NCI-H1417 treated with DMSO at 0.1 percent for 48 hours (cell line): ENCODE data around the gene ULBP1.
"Not testable (repeated sequence)": the region's sequence is repeated elsewhere in the genome, so short reads cannot be mapped to it uniquely, and the experiment has no call there.

Experiments used
- DNase-seq: peaks from one replicate; lab custom pipeline; 2025; lab: John Stamatoyannopoulos, UW

The ULBP1 gene

DNA sequence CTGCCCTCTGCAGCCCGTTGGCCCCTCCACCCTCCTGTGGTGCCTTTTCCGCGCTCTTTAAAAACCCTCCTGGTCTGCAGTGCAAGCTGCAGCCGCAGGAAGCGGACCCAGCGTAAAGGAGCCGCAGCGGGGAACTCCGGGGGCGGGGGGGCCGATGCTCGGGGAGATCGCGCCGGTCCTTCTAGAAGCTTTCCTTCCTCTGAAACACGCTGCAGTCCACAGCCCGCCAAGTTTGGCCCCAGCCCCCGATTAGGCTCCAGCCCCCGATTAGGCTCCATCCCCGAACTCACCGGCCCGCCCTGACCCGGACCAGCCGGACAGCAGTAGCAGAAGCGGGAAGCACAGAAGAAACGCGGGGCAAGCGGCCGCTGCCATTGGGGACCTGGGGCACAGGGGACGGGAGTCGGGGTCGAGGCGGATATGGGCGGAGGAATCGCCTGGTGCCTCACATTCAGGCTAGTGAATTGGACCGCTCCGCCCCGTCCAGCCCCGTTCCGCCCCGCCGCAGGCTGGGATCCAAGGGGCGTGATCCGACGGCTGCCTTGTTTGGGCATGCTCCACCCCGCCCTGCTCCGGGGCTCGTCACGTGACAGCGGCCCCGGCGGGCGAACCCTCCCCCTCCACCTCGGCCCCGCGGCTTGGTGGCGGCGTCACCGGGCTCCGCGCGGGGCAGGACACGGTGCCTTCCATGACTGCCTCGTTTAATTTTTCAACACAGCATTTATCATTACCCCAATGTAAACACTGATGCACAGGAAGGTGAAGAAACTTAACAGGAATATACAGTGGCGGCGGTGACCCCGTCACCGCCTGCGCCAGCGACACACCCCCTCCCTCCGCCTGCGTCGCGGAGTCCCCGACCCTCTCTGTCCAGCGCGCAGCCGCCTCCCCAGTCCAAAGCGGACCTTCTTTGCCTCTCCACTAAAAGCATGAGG, 41.3 kb downstream of the ULBP1 start:
- DNase-seq: peak; percentile 56

DNA sequence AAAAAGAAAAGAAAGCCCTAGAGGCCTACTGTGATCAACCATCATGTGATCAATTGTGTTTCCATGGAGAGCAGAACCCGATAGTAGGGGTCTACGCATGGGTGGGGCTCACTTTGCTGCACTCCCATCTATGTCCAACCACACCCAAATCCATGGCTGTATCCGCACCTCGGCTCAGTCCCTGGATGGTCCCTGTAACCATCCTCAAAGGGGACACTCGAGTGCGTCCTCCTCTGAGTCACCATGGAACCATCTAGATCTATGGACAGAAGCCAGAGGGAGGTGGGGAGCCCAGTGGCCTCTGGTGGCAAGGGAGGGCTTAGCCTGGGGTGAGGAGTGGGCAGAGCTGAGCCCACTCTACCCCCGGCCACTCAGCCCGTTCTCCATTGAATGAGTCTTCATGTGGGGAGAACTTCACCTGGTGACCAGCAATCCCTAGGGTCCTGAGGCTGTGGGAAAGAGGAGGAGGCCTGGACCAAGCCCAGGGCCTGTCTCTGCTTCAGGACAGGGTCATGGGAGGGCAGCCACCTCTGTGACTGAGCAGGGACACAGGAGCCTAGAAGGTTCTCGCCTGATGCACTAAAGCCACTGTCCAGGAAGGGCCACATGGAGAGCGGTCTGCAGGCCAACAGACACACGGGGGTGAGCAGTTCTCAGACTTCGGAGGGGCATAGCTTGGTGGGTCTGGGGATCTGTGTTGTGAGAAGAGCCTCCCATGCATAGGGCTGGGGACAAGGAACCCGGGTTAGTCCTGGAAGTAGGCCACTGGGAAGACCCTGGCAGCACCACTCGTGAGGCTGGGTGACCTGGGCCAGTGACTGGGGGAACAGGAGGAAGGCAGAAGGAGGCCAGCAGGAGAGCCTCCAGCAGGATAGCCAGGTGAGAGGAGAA, 42.3 kb downstream of the ULBP1 start:
- no peak for DNase-seq

DNA sequence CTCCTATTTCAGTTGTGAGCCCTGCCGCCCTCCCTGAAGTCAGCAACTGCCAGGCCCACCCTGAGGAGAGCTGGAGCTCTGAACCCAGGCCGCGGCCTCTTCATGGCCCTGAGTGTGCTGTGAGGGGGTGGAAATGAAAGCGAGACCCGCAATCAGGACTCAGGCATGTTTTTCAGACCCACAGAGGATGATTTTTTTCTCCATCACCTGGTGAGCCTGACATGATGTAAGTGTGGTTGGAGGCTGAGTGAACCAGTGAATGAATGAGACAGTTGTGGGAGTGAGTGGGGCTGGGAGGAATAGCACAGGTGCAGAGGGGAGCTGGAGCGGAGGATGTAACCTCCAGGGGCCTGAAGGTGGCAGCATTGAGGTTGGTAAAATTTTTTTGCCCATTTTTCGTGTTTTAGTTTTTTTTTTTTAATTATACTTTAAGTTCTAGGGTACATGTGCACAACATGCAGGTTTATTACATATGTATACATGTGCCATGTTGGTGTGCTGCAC, 43.3 kb downstream of the ULBP1 start:
- DNase-seq: no peak

DNA sequence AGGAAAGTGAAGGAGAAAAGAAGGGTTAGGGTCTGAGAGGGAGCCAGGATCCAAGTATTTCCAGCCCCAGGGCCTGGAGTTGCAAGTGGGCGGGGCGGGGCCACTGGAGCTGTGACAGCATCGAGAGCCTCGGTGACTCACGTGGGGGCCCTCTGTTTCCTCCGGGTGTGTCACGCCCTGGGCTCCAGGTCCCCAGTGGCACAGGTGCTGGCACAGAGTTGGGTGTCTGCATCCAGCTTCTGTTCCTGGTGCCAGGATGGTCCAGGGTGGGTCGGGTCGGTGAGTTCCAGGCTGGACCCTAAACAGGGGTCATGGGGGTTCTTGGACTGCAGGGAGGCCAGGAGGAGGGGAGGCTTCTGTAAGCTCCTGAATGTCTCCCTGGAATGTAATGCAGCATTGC, 44.8 kb downstream of the ULBP1 start:
- no peak for DNase-seq

DNA sequence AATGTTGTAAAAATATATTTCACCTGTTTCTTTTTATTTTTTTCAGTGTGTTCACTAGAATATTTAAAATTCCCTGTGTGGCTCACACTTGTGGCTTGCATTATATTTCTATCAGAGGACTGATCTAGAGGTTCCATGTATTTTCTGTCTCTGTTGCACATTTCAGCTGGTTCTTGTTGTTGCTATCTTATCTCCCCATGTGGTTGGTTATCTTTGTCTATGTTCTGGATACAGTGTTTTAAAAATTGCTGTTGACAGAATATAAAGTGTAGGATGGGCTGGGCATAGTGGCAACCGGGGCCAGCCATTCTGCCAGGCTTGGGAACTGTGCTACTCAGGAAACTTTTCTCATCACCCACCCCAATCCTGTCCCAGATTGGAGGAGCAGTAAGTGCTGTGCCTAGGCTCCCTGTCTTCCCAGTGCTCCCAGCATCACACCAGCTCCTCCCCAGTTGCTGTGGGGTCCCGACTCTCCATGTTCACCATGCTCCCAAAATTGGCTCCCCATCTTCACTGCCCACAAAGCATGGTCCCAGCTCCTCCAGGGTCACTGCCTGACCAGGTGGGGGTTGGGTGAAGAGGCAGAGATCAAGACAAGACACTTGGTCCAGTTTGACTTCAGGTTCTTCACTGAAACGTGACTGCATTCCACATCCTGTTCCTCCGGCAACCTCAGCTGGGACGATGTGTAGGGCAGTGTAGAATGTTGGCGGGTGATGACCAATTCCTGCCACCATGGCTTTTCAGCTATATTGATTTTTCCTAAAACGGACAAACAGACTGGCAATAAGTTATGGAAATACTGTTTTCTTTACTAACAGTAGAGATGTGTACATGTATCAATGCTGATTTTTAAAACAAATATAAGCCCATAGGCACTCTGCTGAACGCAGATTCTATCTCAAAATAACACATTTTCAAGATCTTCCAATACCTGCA, 49.4 kb downstream of the ULBP1 start:
- DNase-seq: not testable (repeated sequence)

DNA sequence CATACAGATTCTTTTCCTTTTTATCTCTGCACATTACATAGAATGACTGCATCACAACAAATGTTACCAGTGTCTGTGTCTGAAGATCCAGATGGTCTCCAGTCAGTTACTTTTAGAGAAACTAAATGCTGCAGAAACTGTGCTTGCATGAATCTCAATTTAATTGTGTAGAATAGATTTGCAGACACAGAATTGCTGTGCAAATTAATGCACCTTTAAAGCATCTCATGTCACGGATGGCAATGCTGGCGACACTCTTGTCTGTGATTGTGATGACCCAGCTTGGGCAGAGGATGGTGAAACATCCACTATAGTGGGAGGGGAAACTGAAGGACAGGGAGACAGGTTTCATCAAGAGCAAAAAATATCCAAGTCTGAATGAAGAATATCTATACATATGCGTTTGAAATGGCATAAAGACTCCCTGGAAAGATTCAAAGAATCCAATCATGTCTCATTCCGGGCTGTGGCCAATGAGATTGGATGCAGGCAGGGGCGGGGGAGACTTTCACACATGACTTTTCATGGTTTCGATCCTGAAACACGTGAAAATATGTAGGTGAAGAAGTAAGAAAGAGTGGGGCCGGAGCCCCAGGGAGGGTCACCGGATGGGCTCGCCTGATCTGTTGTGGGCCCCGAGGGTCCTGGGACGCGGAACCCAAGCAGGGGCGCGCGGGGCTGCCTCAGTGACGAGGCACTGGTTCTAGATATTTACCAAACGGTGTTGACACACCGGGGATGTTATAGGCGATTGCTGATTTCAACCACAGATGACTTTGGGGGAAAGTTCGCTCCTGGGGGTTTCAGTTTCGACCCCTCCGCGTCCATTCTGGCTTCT, 50.3 kb downstream of the ULBP1 start:
- DNase-seq: not testable (repeated sequence)

DNA sequence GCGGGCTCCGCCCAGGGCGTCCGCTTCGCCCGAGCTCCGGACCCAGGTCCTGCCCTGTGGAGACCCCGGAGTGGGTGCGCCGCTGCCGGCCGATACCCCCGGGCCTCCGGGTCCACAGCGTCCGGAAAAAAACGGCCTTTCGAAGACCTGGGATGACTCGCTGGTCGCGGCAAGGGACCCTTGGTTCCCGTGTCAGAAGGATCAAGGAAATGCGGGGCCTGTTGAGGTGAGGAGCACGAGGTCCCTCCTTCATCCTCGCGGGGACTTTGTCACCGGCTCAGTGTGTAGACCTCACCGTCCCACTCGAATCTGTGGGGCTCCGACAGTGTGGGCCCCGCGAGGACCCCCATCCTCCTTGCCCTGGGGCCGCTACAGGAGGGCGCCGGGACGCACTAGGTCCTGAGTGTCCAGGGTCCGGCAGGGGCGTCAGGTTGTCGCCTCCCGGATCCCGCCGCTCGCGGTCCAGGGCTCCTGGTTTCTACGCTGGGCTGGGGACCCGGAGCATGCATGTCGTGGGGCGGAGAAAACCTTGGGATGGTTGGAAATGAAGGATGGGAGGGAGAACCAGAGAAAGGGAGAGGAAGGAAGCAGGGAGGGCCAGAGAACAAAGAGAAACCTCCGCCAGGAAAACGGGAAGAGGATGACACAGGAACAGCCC, 51.0 kb downstream of the ULBP1 start:
- DNase-seq: not testable (repeated sequence)

DNA sequence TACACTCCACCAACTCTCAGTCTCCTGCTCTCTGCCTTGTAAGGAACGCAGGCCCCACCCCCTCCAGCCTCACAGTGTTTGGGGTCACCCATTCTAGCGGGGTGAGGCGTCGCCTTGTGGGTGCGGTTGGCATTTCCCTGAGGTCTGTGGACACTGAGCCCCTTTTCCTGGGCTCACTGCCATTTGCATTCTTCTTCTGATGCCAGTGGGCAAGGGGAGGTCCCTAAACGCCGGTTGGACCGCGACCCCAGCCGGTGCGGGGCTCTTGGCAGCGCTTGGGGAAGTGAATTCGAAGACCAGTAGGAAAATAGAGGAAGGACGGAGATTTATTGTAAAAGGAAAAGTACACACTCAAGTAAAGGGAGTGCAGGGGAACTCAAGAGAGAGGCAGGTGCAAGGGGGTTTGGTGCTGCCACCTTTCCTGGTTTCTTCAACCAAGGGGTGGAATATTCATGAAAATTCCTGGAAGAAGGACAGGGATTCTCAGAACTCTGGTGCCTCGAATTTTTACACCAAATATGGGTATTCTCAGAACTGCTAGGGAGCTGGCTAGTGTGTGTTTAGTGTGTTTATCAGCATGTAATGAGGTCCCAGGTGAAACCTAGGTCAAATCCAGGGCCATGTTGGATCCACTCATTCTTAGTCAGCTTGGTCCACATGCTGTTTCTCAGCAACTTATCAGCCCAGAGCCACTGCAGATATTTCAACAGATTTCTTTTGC, 51.7 kb downstream of the ULBP1 start:
- not testable (repeated sequence) for DNase-seq

DNA sequence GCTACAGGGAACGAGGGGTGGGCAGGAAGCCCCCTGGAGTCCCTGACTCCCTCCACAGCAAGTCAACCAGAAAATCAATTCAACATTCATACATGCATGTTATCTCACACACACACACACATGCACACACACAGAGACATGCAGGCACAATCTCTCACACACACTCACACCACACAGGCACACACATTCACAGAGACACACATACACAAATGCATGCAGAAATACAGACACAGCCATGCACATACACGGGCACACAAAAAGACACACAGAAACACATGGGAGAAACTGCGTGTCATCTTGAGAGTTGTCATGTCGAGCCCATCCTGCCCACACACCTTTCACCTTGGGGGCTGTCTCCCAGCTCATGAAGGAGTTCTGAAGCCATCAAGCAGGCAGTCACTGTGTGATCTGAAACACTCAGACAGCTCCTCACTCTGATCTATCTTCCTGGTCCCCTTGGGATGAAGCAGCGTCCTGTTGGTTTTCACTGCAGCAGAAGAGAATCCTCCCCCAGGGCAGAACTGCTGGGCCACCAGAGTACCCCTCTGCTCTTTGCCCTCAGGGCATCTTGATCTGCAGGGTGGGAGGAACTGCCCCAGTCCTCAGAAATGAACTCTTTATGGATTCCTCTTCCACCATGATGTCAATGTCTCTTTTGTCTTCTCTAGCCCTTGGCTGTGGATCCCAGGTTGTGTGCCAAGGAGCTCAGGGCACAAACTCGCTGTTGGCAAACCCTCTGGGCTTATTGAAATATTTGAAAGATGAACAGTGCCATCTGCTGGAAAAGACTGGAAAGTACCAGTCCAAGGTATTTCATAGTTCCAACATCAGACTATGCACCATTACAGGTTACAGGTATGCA, 52.8 kb downstream of the ULBP1 start:
- no peak for DNase-seq

DNA sequence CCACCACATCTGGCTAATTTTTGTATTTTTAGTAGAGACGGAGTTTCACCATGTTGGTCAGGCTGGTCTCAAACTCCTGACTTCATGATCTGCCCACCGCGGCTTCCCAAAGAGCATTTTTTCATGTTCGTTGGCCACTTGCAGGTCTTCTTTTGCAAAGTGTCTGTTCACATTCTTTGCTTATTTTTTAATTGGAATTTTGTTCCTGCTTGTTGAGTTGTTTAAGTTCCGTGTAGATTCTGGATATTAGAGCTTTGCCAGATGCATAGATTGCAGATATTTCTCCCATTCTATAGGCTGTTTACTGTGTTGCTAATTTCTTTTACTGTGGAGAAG, 53.4 kb downstream of the ULBP1 start:
- not testable (repeated sequence) for DNase-seq

DNA sequence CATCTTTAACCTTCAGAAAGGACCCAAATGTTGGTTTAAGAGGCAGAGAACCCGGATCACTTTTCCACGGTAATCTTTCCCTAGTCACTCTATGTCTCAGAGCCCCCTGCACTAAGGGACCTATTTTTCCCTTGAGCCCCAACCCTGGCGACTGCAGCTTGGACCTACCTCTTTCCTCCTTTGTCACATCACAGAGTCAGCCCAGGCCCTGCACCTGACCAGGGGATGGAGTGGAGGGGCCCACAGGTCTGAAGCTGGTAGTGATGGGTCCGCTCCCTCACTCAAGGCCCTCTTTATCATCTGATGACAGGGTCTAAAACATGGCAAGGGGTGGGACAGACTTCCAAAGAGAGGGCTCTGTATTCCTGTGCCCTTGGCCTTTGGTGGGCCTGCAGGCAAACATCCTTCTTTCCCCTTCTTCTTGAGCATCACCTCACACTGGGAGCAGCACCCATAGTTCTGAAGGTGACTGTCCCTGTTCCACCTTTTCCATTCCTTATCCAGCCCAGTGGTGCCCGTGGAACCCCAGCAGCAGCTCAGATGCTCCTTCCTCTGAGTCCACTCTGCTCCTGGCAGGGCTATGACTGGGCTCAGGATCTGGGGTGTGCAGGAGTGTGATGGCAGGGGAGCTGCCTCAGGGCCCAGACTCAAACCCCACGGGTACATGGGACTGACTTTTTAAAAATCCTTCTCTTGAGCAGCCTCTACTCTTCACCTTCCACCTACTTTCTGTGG, 55.3 kb downstream of the ULBP1 start:
- DNase-seq: no peak

DNA sequence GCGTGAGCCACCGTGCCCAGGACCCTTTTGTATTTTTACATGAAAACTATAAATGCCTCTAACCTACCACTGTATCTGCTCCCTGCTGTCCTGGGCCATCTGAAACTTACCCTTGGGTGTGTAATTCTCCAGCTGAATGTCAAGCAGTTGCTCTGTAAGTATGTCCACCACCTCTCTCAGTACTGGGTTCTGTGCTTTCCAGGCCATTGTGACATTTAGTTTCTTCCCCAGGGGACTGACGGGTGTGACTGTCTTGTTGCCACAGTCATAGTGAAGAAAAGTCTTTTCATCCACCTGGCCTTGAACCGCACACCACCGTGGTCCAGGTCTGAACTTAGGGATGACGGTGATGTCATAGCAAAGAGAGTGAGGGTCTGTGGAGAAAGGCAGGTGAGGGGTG, 58.1 kb downstream of the ULBP1 start:
- not testable (repeated sequence) for DNase-seq
